DMS114 treated with DMSO at 0.1 percent for 48 hours (cell line): ENCODE measurements around the gene JPH3.
"Not testable (repeated sequence)": the region's sequence is repeated elsewhere in the genome, so short reads cannot be mapped to it uniquely, and the experiment has no call there.

Source experiments
- DNase-seq: peaks from one replicate; lab custom pipeline; 2025; ENCODE audit not compliant: unreplicated experiment; lab: John Stamatoyannopoulos, UW

Gene JPH3

DNA sequence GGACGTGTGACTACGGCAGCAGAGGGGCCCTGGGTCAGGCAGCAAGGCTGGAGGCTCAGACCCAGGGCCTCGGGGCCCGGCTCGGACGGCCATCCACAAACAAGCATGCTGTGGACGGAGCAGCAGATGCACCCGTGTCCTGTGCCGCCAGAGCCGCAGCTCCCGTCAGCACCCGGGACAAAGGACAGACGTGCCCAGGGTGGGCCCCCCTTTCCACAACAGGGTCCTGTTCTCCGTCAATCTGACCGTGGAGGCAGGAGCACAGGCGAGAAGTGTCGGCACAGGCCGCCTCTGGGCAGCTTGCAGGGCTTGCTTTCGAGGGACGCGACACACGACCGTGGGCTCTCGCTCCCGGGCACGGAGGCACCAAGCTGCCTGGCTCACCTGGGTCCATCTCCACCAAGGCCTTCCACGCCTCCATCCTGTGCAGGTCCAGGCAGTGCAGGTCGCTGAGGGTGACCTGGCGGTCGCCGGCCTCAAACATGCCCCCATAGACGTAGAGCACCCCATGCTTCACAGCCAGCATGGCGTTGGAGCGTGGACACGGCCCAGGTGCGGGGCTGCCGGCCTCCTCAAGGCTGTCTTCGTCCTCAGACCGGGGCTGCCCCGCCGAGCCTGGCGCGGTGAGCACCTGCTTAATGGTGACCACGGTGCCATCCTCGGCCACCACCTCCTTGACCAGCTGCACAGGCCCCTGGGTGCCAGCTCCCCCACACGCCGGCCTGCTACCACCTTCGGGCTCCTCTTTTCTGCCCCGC lies 106.8 kb downstream of the JPH3 start:
- no peak for DNase-seq

DNA sequence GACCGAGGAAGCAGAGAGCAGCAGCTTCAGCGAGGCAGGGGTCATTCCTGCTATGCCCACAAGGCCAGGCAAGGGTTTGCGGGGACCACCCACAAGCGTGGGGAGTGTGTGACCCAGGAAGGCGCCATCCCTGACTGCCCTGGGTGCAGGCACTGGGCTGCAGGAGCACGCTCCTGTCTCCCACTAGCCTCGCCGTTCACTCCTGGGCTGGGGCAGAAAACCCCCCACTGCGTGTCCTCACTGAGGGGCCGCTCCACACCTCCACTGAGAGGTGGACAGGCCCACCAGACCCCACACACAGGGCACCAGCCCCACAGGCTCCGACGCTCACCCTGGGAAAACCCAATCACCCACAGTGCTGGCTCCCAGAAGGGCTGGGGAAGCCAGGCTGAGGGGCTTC lies 107.4 kb downstream of the JPH3 start:
- no peak for DNase-seq

DNA sequence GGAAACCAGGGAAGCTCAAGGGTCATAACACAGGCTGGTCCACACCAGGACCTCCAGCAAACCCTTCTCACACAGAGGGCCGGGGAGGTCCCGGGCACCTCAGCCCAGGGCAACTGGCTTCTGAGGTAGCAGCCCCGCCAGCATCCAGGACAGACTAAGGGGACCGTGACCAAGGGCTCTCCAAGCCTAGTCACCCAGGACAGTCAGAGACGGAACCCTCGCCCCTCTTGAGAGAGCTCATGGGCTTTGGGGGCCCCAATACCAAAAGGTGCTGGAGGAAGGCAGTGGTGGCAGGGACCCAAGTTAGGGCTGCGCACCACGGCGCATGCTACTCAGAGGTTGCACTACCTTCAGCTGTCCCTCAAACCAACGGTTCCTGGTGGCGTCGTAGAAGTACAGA lies 108.6 kb downstream of the JPH3 start:
- DNase-seq = no peak

DNA sequence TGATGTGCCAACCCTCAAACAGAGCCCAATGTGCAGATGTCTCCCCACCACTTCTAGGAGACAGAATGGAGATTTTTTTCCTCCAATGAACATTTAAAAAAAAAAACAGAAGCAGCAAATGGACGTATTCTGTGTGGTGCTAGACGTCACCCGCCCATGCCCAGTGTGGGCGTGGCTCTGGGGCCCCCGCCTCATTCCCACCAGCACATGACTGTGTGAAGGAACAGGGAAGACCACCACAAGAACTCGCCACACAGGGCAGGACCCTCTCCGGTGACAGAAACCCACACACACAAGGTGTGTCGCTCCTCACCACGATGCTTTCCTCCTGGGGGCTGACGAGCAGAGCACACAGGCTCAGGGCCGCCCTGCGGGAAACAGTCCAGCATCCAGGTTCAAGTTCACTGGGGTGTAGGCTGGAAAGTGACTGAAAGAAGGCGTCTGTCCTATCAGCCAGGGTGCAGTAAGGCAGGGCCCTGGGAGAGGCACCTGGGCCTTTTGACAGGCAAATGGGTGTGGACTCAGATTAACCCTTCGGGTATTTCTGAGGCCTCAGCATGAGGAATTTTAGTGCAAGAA lies 110.0 kb downstream of the JPH3 start:
- no peak for DNase-seq

GRCh38 chr16:87713451-87714229 lies 111.3 kb downstream of the JPH3 start:
- DNase-seq = no peak

DNA sequence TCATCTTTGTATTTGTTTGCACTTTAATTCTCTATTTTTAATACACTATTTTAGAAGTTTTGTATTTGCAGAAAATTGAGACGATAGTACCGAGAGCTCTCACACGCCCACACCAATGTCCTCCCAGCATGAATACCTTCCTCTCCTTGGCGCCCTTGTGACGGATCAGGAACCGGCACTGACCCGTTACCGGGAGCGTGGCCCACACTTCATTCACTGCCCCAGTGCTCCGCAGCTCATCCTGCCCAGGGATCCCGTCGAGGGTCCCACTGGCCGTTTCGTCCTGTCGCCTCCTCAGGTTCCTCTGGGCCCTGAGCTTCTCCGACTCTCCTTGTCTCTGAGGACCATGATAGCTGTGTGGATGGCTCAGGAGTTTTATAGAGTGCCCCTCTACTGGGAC lies 112.9 kb downstream of the JPH3 start:
- no peak for DNase-seq

DNA sequence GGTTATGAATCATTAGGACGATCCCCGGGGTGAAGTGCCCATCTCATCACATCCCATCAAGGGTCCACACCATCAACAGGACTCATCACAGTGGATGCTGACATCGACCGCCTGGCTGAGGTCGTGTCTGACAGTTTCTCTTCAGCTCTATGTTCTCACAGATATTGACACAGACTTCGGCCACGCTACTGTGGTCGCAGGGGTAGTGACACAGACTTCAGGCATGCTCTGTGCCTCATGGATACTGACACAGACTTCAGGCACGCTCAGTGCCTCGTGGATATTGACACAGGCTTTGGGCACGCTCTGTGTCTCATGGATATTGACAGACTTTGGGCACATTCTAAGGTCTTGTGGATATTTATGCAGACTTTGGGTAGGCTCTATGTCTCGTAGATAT lies 113.3 kb downstream of the JPH3 start:
- DNase-seq = no peak

GRCh38 chr16:87718831-87719230 lies 116.5 kb downstream of the JPH3 start:
- DNase-seq = not testable (repeated sequence)

DNA sequence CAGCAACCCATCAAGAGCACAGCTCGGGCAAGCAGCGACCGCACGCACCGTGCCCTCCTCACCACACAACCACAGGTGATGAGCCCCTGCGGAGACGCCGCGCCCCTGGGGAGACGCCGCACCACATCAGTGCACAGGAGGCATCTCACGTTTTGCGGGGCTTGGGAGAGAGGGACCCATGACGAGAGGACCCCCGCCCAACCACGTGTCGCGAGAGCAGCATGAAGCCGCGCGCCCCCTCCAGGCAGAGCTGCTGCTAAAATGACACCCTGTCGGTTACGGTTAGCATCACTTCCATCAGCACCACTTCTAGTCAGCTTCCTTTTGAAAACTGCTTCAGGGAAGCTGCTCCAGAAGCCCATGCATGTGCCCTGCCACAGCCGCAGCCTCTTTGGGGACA lies 118.1 kb downstream of the JPH3 start:
- DNase-seq = no peak

DNA sequence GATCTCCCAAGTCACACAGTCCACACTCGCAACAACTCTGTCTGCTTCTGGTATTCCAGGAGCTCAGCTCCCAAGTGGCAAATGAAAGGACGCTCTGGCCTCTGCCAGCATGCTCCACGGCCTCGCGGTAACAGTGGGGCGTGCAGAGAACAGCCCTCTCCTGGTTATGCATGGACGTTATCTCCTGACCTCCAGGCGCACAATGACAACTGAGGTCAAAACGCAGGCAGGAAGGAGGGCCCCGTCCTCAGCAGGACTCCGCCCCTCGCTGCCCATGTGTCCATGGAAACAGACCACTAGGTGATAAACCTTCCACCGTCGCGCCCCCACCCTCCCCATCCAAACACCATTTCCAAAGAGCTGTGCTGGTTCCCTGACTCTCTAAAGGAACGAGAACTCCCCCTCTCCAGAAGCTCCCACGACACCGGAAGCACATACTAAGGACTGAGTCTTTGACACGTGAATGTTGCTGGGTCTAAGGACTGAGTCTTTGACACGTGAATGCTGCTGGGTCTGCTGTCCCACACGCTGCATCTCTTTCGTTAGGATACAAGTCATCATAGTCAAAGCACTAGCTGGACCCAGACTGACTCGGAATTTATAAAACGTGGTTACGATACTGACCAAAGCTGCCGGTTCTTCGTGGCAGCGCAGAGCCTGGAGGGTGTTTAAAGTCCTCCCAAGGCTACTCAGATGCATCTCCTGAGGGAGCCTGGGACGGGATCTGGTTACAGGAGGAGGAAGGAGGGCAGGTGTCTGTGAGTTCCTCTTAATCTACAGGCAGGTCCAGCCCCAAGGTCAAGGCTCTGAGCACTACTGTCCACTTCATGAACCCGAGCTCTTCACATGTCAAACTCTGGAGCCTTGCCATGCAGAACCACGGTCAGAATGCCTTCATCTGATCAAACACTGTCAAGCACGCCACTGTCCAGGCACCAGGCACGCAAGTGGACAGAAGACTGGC lies 119.6 kb downstream of the JPH3 start:
- DNase-seq = no peak

GRCh38 chr16:87722590-87723225 lies 120.4 kb downstream of the JPH3 start:
- DNase-seq = no peak

- no peak for DNase-seq
Observed at GRCh38 chr16:87723226-87723623, 120.9 kb downstream of the JPH3 start.

GRCh38 chr16:87724490-87725291 lies 122.4 kb downstream of the JPH3 start:
- no peak for DNase-seq

DNA sequence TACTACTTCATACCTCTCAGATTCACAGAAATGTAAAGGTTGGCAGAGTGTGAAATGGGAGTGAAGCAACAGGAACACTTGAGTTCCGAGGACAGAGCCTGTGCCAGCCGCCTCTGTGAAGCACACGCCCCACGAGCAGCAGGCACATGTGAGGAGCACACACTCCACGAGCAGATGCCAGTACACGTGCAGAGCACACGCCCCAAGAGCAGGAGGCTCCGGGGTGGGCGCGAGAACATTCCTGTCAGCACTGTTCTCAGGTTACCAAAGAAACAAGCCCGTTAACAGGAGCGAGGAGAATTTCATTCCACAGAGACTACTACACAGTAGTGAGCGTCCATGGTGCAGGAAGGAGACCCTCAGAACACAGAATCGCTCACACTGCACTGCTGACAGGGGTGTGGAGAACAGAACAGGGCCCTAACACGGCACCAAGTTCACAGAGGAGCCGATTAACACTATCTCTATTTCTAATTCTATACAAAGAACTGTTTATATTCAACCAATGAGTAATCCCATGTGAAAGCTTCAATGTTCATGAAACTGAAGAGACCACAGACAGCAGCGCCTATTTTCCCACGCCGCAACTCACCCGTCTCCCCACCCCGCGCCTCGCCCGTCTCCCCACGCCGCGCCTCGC lies 123.4 kb downstream of the JPH3 start:
- DNase-seq = no peak

DNA sequence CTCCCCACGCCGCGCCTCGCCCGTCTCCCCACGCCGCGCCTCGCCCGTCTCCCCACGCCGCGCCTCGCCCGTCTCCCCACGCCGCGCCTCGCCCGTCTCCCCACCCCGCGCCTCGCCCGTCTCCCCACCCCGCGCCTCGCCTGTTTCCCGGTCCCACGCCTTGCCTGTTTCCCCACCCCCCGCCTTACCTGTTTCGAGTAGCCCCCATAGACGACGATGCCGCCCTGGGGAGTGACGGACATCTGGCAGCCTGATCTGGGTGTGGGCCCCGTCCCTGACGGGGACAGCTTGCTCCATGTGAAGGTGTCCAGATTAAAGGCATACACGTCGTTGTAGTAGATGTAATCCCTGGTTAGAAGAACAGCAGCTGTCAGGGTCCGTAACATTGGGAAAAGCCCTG lies 124.3 kb downstream of the JPH3 start:
- not testable (repeated sequence) for DNase-seq

- DNase-seq = no peak
Observed at GRCh38 chr16:87727346-87727745, 125.0 kb downstream of the JPH3 start.

- DNase-seq = no peak
Observed at GRCh38 chr16:87728026-87728425, 125.7 kb downstream of the JPH3 start.

DNA sequence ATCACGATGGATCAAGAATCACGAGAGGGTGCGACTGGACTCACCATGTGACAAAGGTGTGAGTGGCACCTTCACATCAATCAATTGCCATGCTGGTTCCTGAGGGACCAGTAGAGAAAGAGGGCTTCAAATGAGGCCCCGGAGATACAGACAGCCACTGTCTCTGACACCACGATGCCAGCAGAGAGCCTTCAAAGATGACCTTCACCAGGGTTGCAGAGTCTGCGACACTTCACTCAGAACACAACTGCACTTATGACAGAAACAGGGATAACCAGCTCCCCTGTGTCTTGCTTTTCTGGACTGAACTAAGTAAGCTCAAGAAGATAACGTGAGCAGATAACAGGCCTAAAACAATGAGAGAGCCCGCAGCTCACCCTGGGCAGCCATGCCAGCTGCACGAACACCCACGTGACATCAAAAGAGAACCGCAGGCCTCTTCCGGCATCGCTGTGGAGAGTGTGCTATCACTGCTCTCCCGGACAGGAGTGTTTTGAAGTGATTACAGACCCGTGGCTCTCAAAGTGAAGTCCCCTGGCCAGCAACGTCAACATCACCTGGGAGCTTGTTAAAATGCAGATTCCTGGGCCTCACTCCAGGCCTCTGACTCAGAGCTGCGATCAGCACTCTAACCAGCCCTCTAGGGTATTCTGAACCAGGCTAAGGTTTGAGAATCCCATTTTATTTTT lies 127.1 kb downstream of the JPH3 start:
- no peak for DNase-seq

DNA sequence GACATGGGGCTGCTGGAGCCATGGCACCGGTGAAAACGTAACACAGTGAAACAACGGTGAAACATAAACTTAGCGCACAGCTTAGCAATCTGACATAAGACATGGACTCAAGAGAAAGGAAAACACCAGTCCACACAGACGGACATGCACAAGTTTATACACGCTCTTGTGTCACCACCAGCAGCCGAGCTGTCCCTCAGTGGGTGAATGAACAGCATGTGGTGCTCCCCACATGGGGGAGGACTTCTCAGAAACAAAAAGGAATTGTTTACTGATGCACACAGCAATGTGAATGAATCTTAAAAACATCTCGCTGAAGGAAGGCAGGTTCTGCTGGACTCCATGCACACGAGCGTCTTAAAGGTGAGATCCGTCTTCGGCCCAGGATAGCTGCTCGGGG lies 129.3 kb downstream of the JPH3 start:
- DNase-seq = no peak
